HepG2 (cell line): ENCODE results near the gene LMAN2. TPM values are rescaled to one million over a fixed set of nuclear protein-coding genes. Genes with fewer than 3 reads are reported as not detected.
A peak's percentile ranks its signal among the peaks of the same experiment; 100 is the strongest.

Source experiments
- CBX1 ChIP-seq: IDR thresholded peaks from one replicate; pipeline ENCODE4 v1.6.1; 2016; ENCODE audit warnings: antibody characterized with exemption, low read depth
- CEBPZ ChIP-seq: IDR thresholded peaks from 2 replicates; pipeline ENCODE4 v1.6.1; 2012; ENCODE audit warnings: low read length, improper control_type of control experiment
- LCORL ChIP-seq, 2 experiments: fragments of 450-650 bp in 1 of 2; sonication (generic) in 1 of 2; formaldehyde crosslinking in 1 of 2; IDR thresholded peaks; 2 replicates each; pipeline versions ENCODE4 v1.5.0 to v1.6.1; 2017 to 2020; ENCODE audit warnings: antibody characterized with exemption in 1 of 2, missing genetic modification reagents in 1 of 2
- MAX ChIP-seq: IDR thresholded peaks from 2 replicates; pipeline ENCODE4 v1.6.1; 2012; ENCODE audit warnings: inconsistent platforms
- NR3C1 ChIP-seq: sonication (generic); formaldehyde crosslinking; IDR thresholded peaks from 2 replicates; pipeline ENCODE4 v1.4.0; 2020; ENCODE audit warnings: missing genetic modification reagents
- RFXANK ChIP-seq: IDR thresholded peaks from 2 replicates; pipeline ENCODE4 v1.6.1; 2016
- SALL2 ChIP-seq: sonication (generic); formaldehyde crosslinking; IDR thresholded peaks from 2 replicates; pipeline ENCODE4 v1.8.1; 2023; ENCODE audit warnings: mild to moderate bottlenecking, missing genetic modification reagents, inconsistent platforms
- SIN3B ChIP-seq: fragments of 150-350 bp; IDR thresholded peaks from 2 replicates; pipeline ENCODE4 v1.6.1; 2014; ENCODE audit warnings: low read length
- SNAI1 ChIP-seq: sonication (generic); formaldehyde crosslinking; IDR thresholded peaks from 2 replicates; pipeline ENCODE4 v1.5.0; 2020; ENCODE audit warnings: mild to moderate bottlenecking, missing genetic modification reagents, borderline replicate concordance
- SNAPC5 ChIP-seq: sonication (generic); formaldehyde crosslinking; IDR thresholded peaks from 2 replicates; pipeline ENCODE4 v1.8.1; 2023; ENCODE audit warnings: mild to moderate bottlenecking, missing genetic modification reagents, borderline replicate concordance
- THYN1 ChIP-seq: sonication (generic); formaldehyde crosslinking; IDR thresholded peaks from 2 replicates; pipeline ENCODE4 v1.8.1; 2023; ENCODE audit warnings: low read depth, mild to moderate bottlenecking, moderate library complexity, missing genetic modification reagents, borderline replicate concordance
- ZBED4 ChIP-seq: sonication (generic); formaldehyde crosslinking; IDR thresholded peaks from 2 replicates; pipeline ENCODE4 v1.4.0; 2020; ENCODE audit warnings: missing genetic modification reagents, borderline replicate concordance
- ZBTB1 ChIP-seq: sonication (generic); formaldehyde crosslinking; IDR thresholded peaks from 2 replicates; pipeline ENCODE4 v1.4.0; 2020; ENCODE audit warnings: missing genetic modification reagents, borderline replicate concordance
- ZNF101 ChIP-seq: sonication (generic); formaldehyde crosslinking; IDR thresholded peaks from 2 replicates; pipeline ENCODE4 v1.4.0; 2020; ENCODE audit warnings: mild to moderate bottlenecking, low read depth, missing genetic modification reagents, borderline replicate concordance
- ZNF207 ChIP-seq: fragments of 450-650 bp; IDR thresholded peaks from 2 replicates; pipeline ENCODE4 v1.6.1; 2016; ENCODE audit warnings: antibody characterized with exemption, borderline replicate concordance
- ZNF292 ChIP-seq: sonication (generic); formaldehyde crosslinking; IDR thresholded peaks from 2 replicates; pipeline ENCODE4 v1.8.1; 2022; ENCODE audit warnings: mild to moderate bottlenecking, low read depth, missing genetic modification reagents, borderline replicate concordance
- ZNF597 ChIP-seq: sonication (generic); formaldehyde crosslinking; IDR thresholded peaks from 2 replicates; pipeline ENCODE4 v1.5.0; 2020; ENCODE audit warnings: missing genetic modification reagents
- ZNF629 ChIP-seq: sonication (generic); formaldehyde crosslinking; conservative IDR thresholded peaks from 2 replicates; pipeline ENCODE4 v1.5.0; 2020; ENCODE audit warnings: missing genetic modification reagents
- ZNF724P ChIP-seq: sonication (generic); formaldehyde crosslinking; IDR thresholded peaks from 2 replicates; pipeline ENCODE4 v1.8.0; 2022; ENCODE audit warnings: missing genetic modification reagents, borderline replicate concordance
- ZNF883 ChIP-seq: sonication (generic); formaldehyde crosslinking; IDR thresholded peaks from 2 replicates; pipeline ENCODE4 v1.5.1; 2020; ENCODE audit warnings: mild to moderate bottlenecking, missing genetic modification reagents; ENCODE audit errors: not compliant biosample characterization
- polyA plus RNA-seq, 8 experiments: library from polyadenylated mRNA; depleted of rRNA in 3 of 8; stranded (reverse) in 7 of 8; unstranded in 1 of 8; fragments of >200 nt; fragmentation: Illumina TruSeq in 4 of 8; extraction: Trizol in 4 of 8; gene quantifications; 2 replicates each; pipeline versions ENCODE4 v1.2.1 to v1.2.3, GENCODE V29; 2011 to 2016; ENCODE audit warnings: low read depth in 4 of 8, missing spikeins in 1 of 8, mixed read lengths in 1 of 8; ENCODE audit not compliant: insufficient read depth in 1 of 8
- total RNA-seq, 5 experiments: library from RNA; depleted of rRNA; stranded (reverse); fragments of >200 nt; fragmentation: Illumina TruSeq; extraction: Trizol; gene quantifications; 2 replicates each; pipeline ENCODE4 v1.2.3, GENCODE V29; 2016; ENCODE audit warnings: low read depth in 1 of 5

The LMAN2 gene
- total and polyA plus RNA-seq, 2 of the 13 experiments (the other 11 are each of a cell fraction or from before 2014, with no cell fraction given): 191 to 197 TPM

- TF ChIP-seq ZNF292 (CRISPR knock-in tag) (no peak; the same call in 1 of the 2 replicates), SNAI1 (CRISPR knock-in tag) (no peak), SNAPC5 (CRISPR knock-in tag) (no peak), CBX1 (no peak), ZNF883 (peak; percentile 17), THYN1 (CRISPR knock-in tag) (no peak), LCORL (IDR thresholded peaks at IDR 0.05) (0 out of 2 replicates have a peak, but pooled peaks have one; percentile 35), LCORL (CRISPR knock-in tag; IDR thresholded peaks at IDR 0.05) (peak; percentile 84), ZBTB1 (no peak), SIN3B (no peak), CEBPZ (no peak), ZBED4 (peak; percentile 72), MAX (peak; percentile 80), RFXANK (CRISPR knock-in tag) (no peak), NR3C1 (CRISPR knock-in tag) (no peak), ZNF101 (CRISPR knock-in tag) (no peak), ZNF597 (CRISPR knock-in tag) (no peak), SALL2 (peak; percentile 80; the same call in 1 of the 2 replicates), ZNF207 (no peak), ZNF724P (CRISPR knock-in tag) (peak; percentile 51; the same call in 1 of the 2 replicates), ZNF629 (0 out of 2 replicates have a peak, but pooled peaks have one; percentile 33)
These were observed 27.7 kb upstream of the LMAN2 start (continued) for GRCh38 chr5:177378884-177379883.
